HEK293 (cell line): Measurements from ENCODE around the gene CHMP6.
A peak's percentile ranks its signal among the peaks of the same experiment; 100 is the strongest.

Experiments used
- ATF2 ChIP-seq: fragments of 450-650 bp; formaldehyde crosslinking; IDR thresholded peaks from 2 replicates; pipeline ENCODE4 v1.5.1; 2016; ENCODE audit warnings: missing biosample characterization, missing genetic modification characterization, low read depth
- GLIS1 ChIP-seq: fragments of 450-650 bp; formaldehyde crosslinking; IDR thresholded peaks from 2 replicates; pipeline ENCODE4 v1.5.1; 2016; ENCODE audit warnings: missing biosample characterization, missing genetic modification characterization
- GLIS2 ChIP-seq: fragments of 450-650 bp; formaldehyde crosslinking; IDR thresholded peaks from 2 replicates; pipeline ENCODE4 v1.5.1; 2016; ENCODE audit warnings: missing biosample characterization, missing genetic modification characterization
- IKZF3 ChIP-seq: fragments of 450-650 bp; IDR thresholded peaks from 2 replicates; pipeline ENCODE4 v1.5.0; 2018; ENCODE audit warnings: missing biosample characterization, mild to moderate bottlenecking, missing genetic modification characterization, moderate library complexity
- SETDB1 ChIP-seq: IDR thresholded peaks from one replicate; pipeline ENCODE4 v1.6.1; 2017; ENCODE audit warnings: mild to moderate bottlenecking, low read length, moderate library complexity, mixed read lengths; ENCODE audit not compliant: insufficient read length
- TRIM28 ChIP-seq: IDR thresholded peaks from 2 replicates; pipeline ENCODE4 v1.6.1; 2011; ENCODE audit warnings: low read length, control low read depth, borderline replicate concordance
- YY1 ChIP-seq: fragments of 450-650 bp; formaldehyde crosslinking; IDR thresholded peaks from 2 replicates; pipeline ENCODE4 v1.5.1; 2018; ENCODE audit warnings: missing biosample characterization, missing genetic modification characterization
- ZBTB17 ChIP-seq: fragments of 450-650 bp; formaldehyde crosslinking; IDR thresholded peaks from 2 replicates; pipeline ENCODE4 v1.5.1; 2016; ENCODE audit warnings: missing biosample characterization, missing genetic modification characterization
- ZBTB6 ChIP-seq: fragments of 450-650 bp; formaldehyde crosslinking; IDR thresholded peaks from 2 replicates; pipeline ENCODE4 v1.5.1; 2017; ENCODE audit warnings: missing biosample characterization, missing genetic modification characterization
- ZBTB7A ChIP-seq: fragments of 450-650 bp; formaldehyde crosslinking; IDR thresholded peaks from 2 replicates; pipeline ENCODE4 v1.5.1; 2016; ENCODE audit warnings: low read depth, missing biosample characterization, missing genetic modification characterization
- ZEB2 ChIP-seq: fragments of 450-650 bp; formaldehyde crosslinking; IDR thresholded peaks from 2 replicates; pipeline ENCODE4 v1.5.1; 2016; ENCODE audit warnings: missing biosample characterization, missing genetic modification characterization
- ZFP41 ChIP-seq: fragments of 450-650 bp; formaldehyde crosslinking; IDR thresholded peaks from 2 replicates; pipeline ENCODE4 v1.5.1; 2016; ENCODE audit warnings: missing biosample characterization, missing genetic modification characterization, borderline replicate concordance
- ZIC2 ChIP-seq: fragments of 450-650 bp; formaldehyde crosslinking; IDR thresholded peaks from 2 replicates; pipeline ENCODE4 v1.5.1; 2016; ENCODE audit warnings: missing biosample characterization, missing genetic modification characterization
- ZNF140 ChIP-seq: fragments of 450-650 bp; formaldehyde crosslinking; IDR thresholded peaks from 2 replicates; pipeline ENCODE4 v1.5.1; 2016; ENCODE audit warnings: missing biosample characterization, missing genetic modification characterization
- ZNF175 ChIP-seq: fragments of 450-650 bp; formaldehyde crosslinking; IDR thresholded peaks from 2 replicates; pipeline ENCODE4 v1.5.1; 2016; ENCODE audit warnings: missing biosample characterization, missing genetic modification characterization
- ZNF19 ChIP-seq: fragments of 450-650 bp; formaldehyde crosslinking; IDR thresholded peaks from 2 replicates; pipeline ENCODE4; 2016; ENCODE audit warnings: missing biosample characterization, missing genetic modification characterization, low read depth
- ZNF350 ChIP-seq: fragments of 450-650 bp; formaldehyde crosslinking; IDR thresholded peaks from 2 replicates; pipeline ENCODE4 v1.5.0; 2017; ENCODE audit warnings: missing biosample characterization, mild to moderate bottlenecking, missing genetic modification characterization
- ZNF366 ChIP-seq: fragments of 450-650 bp; formaldehyde crosslinking; conservative IDR thresholded peaks from 2 replicates; pipeline ENCODE4 v1.5.1; 2016; ENCODE audit warnings: missing biosample characterization, missing genetic modification characterization
- ZNF391 ChIP-seq: fragments of 450-650 bp; formaldehyde crosslinking; IDR thresholded peaks from 2 replicates; pipeline ENCODE4 v1.5.1; 2016; ENCODE audit warnings: low read depth, missing biosample characterization, missing genetic modification characterization, borderline replicate concordance
- ZNF416 ChIP-seq: fragments of 450-650 bp; formaldehyde crosslinking; IDR thresholded peaks from 2 replicates; pipeline ENCODE4 v1.5.1; 2016; ENCODE audit warnings: missing biosample characterization, missing genetic modification characterization
- ZNF488 ChIP-seq: fragments of 450-650 bp; formaldehyde crosslinking; IDR thresholded peaks from 2 replicates; pipeline ENCODE4 v1.5.1; 2016; ENCODE audit warnings: missing biosample characterization, missing genetic modification characterization
- ZNF585B ChIP-seq: fragments of 450-650 bp; formaldehyde crosslinking; IDR thresholded peaks from 2 replicates; pipeline ENCODE4 v1.5.1; 2016; ENCODE audit warnings: missing biosample characterization, missing genetic modification characterization
- ZSCAN30 ChIP-seq: fragments of 450-650 bp; IDR thresholded peaks from 2 replicates; pipeline ENCODE4 v1.5.1; 2018; ENCODE audit warnings: missing biosample characterization, mild to moderate bottlenecking, missing genetic modification characterization, moderate library complexity
- TF ChIP-seq, protein P1 (sequence below): fragments of 450-650 bp; formaldehyde crosslinking; IDR thresholded peaks from 2 replicates; pipeline ENCODE4 v1.5.1; 2016; ENCODE audit warnings: missing biosample characterization, missing genetic modification characterization

The CHMP6 gene

DNA sequence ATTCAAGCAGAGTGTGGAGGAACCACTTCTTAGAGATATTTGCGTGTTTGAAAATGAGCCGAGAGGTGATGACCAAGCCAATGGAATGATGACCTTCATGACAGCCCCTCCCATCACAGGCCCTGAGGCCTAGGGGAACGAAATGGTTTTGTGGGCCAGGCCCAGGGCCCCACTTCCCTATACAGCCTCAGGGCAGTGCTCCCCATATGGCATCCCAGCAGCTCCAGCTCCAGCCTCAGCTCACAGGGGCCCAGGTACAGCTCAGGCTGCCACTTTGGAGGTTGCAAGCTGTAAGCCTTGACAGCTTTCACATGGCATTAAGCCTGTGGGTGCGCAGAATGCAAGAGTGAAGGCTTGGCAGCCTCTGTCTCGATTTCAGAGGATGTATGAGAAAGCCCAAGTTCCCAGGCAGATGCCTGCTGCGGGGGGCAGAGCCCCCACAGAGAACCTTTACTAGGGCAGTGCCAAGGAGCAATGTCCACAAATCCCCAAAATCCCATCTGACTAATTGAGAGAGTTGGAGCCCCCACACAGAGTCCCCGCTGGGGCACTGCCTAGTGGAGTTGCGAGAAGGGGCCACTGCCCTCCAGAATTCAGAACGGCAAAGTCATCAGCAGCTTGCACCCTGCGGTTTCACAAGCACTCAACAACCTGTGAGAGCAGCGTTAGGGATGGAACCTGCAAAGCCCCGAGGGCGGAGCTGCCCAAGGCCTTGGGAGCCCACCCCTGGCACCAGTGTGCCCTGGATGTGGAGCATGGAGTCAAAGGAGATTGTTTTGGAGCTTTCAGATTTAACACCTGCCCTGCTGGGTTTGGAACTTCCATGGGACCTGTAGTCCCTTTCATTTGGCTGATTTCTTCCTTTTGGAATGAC lies 21.2 kb downstream of the CHMP6 start (continued):
- TF ChIP-seq ZNF488 (tag by site-specific recombination) (no peak), ZEB2 (tag by site-specific recombination) (no peak), ZSCAN30 (0 out of 2 replicates have a peak, but pooled peaks have one; percentile 39), ZNF585B (tag by site-specific recombination) (peak; percentile 96), ZIC2 (peak; percentile 98), ZNF391 (tag by site-specific recombination) (no peak), YY1 (tag by site-specific recombination) (no peak), ZNF19 (tag by site-specific recombination) (no peak), SETDB1 (no peak), ZFP41 (tag by site-specific recombination) (no peak), ZNF366 (no peak), ZBTB6 (tag by site-specific recombination) (no peak), TRIM28 (no peak), ZNF140 (tag by site-specific recombination) (no peak), GLIS2 (tag by site-specific recombination) (no peak), ZNF416 (tag by site-specific recombination) (no peak), ATF2 (tag by site-specific recombination) (no peak), ZBTB17 (tag by site-specific recombination) (no peak), GLIS1 (tag by site-specific recombination) (peak; percentile 88), ZNF175 (tag by site-specific recombination) (no peak), ZNF350 (tag by site-specific recombination) (no peak), ZBTB7A (tag by site-specific recombination) (no peak), IKZF3 (tag by site-specific recombination) (no peak; the same call in 1 of the 2 replicates)
- TF ChIP-seq, protein P1, sequence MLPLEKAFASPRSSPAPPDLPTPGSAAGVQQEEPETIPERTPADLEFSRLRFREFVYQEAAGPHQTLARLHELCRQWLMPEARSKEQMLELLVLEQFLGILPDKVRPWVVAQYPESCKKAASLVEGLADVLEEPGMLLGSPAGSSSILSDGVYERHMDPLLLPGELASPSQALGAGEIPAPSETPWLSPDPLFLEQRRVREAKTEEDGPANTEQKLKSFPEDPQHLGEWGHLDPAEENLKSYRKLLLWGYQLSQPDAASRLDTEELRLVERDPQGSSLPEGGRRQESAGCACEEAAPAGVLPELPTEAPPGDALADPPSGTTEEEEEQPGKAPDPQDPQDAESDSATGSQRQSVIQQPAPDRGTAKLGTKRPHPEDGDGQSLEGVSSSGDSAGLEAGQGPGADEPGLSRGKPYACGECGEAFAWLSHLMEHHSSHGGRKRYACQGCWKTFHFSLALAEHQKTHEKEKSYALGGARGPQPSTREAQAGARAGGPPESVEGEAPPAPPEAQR = no peak
- TF ChIP-seq, all 188 proteins: peak for 6
